HL-60/S4 (cell line): ENCODE data around the gene ACSF3.
"Not testable (repeated sequence)": the region's sequence is repeated elsewhere in the genome, so short reads cannot be mapped to it uniquely, and the experiment has no call there.

ENCODE experiments used
- in situ Hi-C: fragments of 300-500 bp; cut with MboI; formaldehyde crosslinking; loops from 2 replicates; pipeline ENCODE4 v1.14.3; 2022; ENCODE audit warnings: low sequenced_read_pairs

The ACSF3 gene

GRCh38 chr16:89055894-89056555 is 37.6 kb upstream of the ACSF3 start:
- in situ Hi-C loops, result no loop called here

GRCh38 chr16:89056592-89056991 is 37.1 kb upstream of the ACSF3 start:
- in situ Hi-C loops, result no loop called here

GRCh38 chr16:89057738-89058137 is 35.9 kb upstream of the ACSF3 start:
- in situ Hi-C loops, result no loop called here

GRCh38 chr16:89058812-89059211 is 34.8 kb upstream of the ACSF3 start:
- in situ Hi-C loops, result no loop called here

- in situ Hi-C loops, result no loop called here
Measured at GRCh38 chr16:89060207-89060794, 33.4 kb upstream of the ACSF3 start.

DNA sequence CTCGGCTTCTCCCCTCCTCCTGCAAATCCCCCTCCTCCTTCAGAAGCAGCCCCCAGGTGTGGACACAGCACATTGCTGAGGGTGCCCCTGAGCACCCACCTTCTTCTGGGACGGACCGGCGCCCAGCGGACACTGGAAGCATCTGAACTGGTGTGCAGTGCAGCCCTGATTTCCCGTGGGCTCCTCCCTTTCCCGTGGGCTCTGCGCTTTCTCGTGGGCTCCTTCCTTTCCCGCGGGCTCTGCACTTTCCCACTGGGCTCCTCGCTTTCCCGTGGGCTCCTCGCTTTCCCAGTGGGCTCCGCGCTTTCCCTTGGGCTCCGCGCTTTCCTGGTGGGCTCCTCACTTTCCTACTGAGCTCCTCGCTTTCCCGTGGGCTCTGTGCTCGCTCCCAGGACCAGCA is 32.6 kb upstream of the ACSF3 start:
- in situ Hi-C loops, result no loop called here

DNA sequence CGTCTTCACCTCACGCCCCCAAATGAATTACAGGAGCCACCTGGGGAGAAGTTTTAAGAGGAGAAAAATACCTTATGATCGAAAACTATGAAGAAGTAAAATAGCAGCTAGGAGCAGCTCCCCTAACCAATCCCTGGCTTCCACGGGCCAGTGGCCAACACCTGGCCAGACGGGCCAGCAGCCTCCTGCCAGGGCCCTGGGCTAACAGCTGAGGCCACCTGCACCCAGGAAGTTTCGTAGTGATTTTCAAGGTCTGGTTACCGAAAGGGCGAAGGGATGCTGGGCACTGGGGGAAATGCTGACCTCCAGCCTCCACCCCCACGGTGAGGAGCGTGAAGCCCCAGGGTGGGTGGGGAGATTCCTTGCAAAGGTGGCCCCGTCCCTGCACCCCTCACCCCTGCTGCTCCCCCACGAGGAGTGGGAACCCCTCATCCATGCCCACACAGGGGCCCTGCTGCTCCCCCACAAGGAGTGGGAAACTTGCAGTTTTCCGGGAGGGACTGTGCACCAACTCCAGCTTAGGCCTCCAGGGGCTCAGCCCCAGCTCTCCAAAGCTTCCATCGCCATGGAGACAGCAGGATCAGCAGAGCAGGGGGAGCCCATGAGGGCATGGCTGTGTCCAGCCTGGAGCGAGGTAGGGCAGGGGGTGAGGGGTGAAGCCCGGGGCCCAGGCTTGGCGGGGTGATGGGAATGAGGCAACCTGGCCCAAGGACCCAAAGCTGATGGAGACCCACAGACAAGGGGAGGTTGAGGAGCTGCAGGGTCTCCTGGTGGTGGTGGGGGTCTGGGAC is 31.9 kb upstream of the ACSF3 start:
- in situ Hi-C loops, result no loop called here

DNA sequence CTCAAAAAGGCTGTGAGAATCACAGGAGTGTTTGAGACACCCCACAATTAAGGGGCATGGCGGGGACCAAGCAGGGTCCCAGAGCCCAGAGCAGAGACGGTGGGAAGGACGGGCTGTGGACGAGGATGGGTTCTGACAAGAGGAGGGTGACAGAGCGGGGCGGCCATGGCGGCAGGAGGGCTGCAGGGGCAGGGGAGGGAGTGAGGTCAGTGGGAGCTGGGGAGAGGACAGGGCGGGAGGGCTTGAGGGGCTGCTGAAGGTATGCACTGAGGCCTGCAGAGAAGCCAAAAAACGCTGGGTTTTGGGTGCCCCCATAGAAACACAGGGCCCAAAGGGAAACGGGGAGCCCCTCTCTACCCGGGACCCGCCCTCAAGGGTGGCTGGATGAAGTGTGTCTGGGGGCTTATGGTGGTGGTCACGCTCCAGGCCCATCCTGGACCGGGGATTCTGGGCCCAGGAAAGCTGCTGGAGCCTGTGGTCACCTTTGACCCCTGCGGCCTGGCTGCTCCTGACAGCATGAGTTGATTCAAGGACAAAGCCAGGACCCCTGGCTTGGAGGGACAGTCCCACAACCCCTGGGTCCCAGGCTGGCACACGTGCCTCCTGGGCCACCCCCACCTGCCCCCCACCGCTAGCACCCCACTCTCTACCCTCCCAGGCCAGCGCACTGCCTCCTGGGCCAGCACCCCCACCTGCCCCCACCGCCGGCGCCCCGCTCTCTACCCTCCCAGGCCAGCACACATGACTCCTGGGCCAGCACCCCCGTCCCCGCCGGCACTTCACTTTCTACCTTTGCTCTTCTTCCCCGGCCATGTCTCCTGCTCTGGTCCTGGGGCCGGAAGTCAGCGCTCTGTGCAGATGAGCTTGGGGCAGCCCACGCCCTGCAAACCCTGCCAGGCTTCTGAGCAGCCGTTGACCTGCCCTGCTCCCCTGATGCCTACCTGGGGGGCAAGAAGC is 31.0 kb upstream of the ACSF3 start:
- in situ Hi-C loops, result no loop called here

DNA sequence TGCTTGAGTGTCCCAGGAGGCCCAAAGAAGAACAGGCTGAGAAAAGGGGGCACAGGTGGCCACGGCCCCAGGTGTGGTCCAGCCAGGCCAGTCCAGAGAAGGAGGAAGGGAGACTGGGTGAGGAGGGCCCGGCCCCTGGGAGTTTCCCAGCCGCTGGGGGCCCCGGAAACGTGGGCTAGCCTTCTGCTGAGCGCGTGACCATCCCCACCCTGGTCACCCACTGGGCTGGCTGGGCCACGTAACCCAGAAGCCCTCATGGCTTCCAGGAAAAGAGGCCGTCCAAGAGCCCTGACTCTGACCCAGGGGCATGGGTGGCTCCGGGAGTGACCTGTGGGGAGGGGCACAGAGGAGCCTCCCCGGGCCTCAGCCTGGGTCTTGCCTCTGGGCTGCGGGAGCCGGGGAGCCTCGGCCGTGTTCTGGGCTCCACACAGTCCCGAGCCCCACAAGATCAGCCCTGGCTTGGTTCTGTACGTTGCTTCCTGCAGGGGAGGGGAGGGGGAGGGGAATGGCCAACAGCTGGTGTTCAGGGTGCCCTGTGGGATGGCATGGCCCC is 29.8 kb upstream of the ACSF3 start:
- in situ Hi-C loops, result no loop called here

- in situ Hi-C loops, result no loop called here
Measured at GRCh38 chr16:89064606-89065457, 28.8 kb upstream of the ACSF3 start.

GRCh38 chr16:89065458-89065822 is 28.2 kb upstream of the ACSF3 start:
- in situ Hi-C loops, result no loop called here

DNA sequence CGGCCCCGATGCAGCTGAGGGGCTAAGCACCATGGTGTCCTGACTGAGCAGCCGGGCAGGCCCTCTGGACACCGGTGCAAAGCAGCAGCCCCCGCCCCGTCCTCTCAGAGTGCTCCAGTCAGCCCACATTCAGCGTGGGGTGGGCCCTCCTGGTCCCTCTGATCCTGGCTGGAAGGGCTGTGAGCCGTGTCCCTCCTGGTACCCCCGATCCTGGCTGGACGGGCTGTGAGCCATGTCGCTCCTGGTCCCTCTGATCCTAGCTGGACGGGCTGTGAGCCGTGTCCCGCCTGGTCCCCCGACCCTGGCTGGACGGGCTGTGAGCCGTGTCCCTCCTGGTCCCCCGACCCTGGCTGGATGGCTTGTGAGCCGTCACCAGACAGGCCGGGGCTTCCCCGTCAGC is 26.9 kb upstream of the ACSF3 start:
- in situ Hi-C loops, result no loop called here

GRCh38 chr16:89067677-89068443 is 25.8 kb upstream of the ACSF3 start:
- in situ Hi-C loops, result no loop called here

DNA sequence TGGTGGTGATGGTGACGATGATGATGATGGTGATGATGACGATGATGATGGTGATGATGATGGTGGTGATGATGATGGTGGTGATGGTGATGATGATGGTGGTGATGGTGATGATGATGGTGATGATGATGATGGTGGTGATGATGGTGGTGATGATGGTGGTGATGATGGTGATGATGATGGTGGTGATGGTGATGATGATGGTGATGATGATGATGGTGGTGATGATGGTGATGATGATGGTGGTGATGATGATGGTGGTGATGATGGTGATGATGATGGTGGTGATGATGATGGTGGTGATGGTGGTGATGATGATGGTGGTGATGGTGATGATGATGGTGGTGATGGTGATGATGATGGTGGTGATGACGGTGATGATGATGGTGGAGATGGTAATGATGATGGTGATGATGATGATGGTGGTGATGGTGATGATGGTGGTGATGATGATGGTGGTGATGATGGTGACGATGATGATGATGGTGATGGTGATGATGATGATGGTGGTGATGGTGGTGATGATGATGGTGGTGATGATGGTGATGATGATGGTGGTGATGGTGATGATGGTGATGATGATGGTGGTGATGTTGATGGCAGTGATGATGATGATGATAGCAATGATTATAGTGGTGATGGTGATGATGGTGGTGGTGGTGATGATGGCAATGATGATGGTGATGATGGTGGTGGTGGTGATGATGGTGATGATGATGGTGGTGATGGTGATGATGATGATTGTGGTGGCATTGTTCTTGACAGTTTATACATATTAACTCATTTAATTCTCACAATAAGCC is 24.6 kb upstream of the ACSF3 start:
- in situ Hi-C loops, result not testable (repeated sequence)

DNA sequence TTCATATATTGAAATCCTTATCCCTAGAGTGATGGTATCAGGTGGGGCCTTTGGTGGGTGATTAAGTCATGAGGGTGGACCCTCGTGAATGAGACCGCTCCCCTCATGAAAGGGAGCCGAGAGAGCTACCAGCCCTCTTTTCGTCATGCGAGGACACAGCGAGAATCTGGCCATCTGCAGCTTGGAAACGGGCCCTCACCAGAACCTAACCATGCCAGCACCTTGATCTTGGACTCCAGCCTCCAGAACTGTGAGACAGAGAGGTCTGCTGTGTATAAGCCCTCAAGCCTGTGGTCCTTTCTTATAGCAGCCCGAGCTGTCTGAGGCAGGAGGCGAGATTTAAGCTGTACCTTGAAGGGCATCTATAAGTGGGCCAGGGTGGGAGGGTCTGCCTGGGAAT is 23.7 kb upstream of the ACSF3 start:
- in situ Hi-C loops, result no loop called here

DNA sequence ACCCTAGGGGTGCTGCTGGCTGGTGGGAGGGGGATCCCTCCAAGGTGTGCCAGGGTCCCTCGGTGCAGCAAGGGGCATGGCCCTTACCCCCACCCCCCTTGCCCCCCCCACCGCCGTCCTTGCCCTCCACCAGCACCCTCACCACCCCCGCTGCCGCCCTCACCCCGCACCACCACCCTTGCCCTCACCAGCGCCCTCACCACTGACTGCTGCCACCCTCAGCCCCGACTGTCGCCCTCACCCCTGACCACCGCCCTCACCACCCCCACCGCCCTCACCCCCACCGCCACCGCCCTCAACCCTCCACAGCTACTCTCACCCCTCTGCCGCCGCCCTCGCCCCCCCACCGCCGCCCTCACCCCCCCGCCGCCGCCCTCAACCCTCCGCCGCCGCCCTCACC is 23.1 kb upstream of the ACSF3 start:
- in situ Hi-C loops, result no loop called here

DNA sequence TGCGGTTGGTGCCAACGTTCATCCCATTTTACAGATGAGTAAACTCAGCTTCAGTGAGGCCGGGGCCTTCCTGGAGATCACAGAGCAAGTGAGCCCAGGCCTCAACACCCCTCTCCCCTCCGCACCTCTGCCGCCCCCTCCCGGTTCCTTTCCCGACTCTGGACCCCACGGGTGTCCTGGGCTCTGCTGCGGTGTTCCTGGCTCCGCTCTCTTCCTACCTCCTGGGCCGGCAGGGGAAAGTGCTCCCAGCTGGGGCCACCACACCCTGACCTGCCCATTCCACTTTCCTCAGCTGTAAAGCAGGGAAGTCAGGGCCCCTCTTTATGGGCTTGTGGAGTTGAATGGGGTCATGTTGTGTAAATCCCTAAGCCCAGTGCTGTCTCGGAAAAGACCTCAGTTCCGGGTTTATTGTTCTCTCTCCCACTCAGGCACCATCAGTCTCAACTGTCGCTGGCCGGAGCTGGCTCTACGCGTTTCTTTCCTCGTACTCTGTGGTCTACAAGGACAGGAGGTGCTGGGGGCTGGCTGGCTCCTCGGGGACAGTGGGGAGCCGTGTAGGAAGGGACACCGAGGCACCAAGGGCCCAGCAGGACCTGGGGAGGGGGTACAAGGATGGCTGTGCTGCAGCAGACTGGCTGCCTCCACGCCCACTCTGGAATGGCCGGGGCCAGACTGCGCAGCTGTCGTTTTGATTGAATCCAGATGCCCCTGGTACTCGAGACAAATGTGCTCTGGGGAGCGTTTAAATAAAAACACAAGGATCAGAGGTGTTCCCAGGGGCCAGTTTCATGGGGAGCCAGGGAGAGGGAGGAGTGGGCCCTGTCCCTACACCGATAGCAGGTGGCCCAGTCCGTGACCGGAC is 21.7 kb upstream of the ACSF3 start:
- in situ Hi-C loops, result no loop called here
